ENCODE measurements around the gene KCNK10. TPM values are rescaled to one million over a fixed set of nuclear protein-coding genes. Genes with fewer than 3 reads are reported as not detected.

Gene KCNK10
- total and polyA plus RNA-seq, 2 experiments from 2014 or later: 1.6 to 1.7 TPM

DNA sequence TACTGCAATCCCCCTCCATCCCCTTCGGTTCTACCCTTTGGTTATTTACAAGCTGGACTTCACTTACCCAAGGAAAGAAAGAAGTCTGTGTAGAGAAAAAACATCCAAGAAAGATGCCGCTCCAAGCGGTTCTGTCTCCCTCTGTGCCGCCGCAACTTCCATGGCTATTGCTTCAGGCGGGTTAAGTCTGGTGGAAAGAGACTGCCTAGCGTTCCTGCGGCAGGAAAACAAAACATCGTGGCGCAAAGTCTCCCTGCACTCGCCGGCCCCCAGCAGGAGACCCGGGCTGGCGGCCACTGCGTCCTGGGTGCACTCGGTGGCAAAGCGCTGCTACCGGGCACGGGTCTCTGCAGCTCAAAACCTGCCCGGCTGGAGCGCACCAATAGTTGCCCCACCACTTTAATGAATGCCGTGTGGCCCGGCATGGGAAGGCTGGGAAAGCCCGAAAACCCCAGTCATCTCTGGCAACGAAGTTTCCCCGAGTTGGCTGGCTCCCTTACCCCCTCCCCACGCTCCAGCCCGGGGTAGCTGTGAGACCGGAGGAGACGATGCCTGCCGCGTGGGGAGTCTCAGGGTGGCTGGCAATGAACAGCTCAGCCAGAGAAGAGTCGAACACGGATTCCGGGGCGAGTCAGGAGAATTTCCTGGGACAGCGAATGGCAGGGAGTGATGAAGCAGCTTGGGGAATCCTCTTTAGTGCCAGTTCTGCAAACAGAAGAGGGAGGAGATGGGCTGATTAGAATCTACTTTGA, 3.5 kb upstream of the KCNK10 start:
- no peak for DNase-seq (ENCODE audit: low spot score)
- TF ChIP-seq, protein P1, sequence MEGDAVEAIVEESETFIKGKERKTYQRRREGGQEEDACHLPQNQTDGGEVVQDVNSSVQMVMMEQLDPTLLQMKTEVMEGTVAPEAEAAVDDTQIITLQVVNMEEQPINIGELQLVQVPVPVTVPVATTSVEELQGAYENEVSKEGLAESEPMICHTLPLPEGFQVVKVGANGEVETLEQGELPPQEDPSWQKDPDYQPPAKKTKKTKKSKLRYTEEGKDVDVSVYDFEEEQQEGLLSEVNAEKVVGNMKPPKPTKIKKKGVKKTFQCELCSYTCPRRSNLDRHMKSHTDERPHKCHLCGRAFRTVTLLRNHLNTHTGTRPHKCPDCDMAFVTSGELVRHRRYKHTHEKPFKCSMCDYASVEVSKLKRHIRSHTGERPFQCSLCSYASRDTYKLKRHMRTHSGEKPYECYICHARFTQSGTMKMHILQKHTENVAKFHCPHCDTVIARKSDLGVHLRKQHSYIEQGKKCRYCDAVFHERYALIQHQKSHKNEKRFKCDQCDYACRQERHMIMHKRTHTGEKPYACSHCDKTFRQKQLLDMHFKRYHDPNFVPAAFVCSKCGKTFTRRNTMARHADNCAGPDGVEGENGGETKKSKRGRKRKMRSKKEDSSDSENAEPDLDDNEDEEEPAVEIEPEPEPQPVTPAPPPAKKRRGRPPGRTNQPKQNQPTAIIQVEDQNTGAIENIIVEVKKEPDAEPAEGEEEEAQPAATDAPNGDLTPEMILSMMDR (IDR thresholded peaks at IDR 0.05; ENCODE audit: poor library complexity): no peak
- TF ChIP-seq EZH2 (IDR thresholded peaks at IDR 0.05; ENCODE audit: borderline replicate concordance): peak; percentile 84
- peak overlapping the region; percentile 76 for H3K4me2 ChIP-seq
- H2AFZ ChIP-seq: no peak overlapping the region
- WGBS (ENCODE audit: low lambda C conversion rate, missing lambda C conversion rate): 4% methylated on average over 37 of the region's 37 CpGs
- no peak overlapping the region for H3K4me3 ChIP-seq
- H3K9me2 ChIP-seq (replicated peaks; ENCODE audit: insufficient read depth): no peaks in the 10 kb centered on the region
- no peaks in the 10 kb centered on the region for H3K9me3 ChIP-seq (ENCODE audit: low read depth)
- no peaks in the 10 kb centered on the region for H3K79me2 ChIP-seq
- peaks cover 77% of the 10 kb centered on the region for H3K27me3 ChIP-seq
- peaks cover 10% of the 10 kb centered on the region for H3K4me1 ChIP-seq (ENCODE audit: insufficient read depth)
- no peak overlapping the region for H3K27ac ChIP-seq
- H4K20me1 ChIP-seq (ENCODE audit: insufficient read depth, poor library complexity, severe bottlenecking): no peaks in the 10 kb centered on the region
- H3K36me3 ChIP-seq (replicated peaks; ENCODE audit: insufficient read depth, low read depth): no peaks in the 10 kb centered on the region

DNA sequence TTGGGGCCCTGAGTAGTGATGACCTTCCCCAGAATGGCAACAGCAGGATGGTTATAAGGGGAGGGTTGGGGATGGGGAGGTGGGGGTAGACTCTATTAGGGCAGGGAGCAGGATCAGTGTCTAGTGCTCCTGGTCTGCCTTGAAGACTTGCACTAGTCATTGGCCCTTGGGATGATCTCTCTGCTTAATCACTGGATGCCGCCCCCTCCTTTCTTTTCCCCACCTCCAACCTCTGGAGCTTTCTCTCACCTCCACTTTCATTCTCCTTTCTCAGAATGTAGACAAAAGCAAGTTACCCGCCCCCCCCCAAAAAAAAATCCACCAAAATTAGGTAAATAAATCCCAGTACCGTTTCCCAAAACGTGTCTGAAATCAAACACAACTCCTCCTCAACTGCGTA, 2.8 kb upstream of the KCNK10 start:
- Histone ChIP-seq H3K9me3 (ENCODE audit: low read depth) (no peaks in the 10 kb centered on the region), H2AFZ (no peak overlapping the region), H3K4me1 (ENCODE audit: insufficient read depth) (peaks cover 10% of the 10 kb centered on the region), H4K20me1 (ENCODE audit: insufficient read depth, poor library complexity, severe bottlenecking) (no peaks in the 10 kb centered on the region), H3K4me2 (peak overlapping the region; percentile 76), H3K79me2 (no peaks in the 10 kb centered on the region), H3K27me3 (peaks cover 84% of the 10 kb centered on the region), H3K9me2 (replicated peaks; ENCODE audit: insufficient read depth) (no peaks in the 10 kb centered on the region), H3K27ac (no peak overlapping the region), H3K4me3 (no peak overlapping the region), H3K36me3 (replicated peaks; ENCODE audit: insufficient read depth, low read depth) (no peaks in the 10 kb centered on the region)
- TF ChIP-seq EZH2phosphoT487 (IDR thresholded peaks at IDR 0.05; ENCODE audit: low read depth, severe bottlenecking, unreplicated experiment) (no peak), EZH2 (IDR thresholded peaks at IDR 0.05; ENCODE audit: borderline replicate concordance) (no peak)
- TF ChIP-seq, protein P1 (IDR thresholded peaks at IDR 0.05; ENCODE audit: poor library complexity): no peak
- 26% methylated on average over 5 of the region's 5 CpGs for WGBS (ENCODE audit: low lambda C conversion rate, missing lambda C conversion rate)
- DNase-seq (ENCODE audit: low spot score): no peak

DNA sequence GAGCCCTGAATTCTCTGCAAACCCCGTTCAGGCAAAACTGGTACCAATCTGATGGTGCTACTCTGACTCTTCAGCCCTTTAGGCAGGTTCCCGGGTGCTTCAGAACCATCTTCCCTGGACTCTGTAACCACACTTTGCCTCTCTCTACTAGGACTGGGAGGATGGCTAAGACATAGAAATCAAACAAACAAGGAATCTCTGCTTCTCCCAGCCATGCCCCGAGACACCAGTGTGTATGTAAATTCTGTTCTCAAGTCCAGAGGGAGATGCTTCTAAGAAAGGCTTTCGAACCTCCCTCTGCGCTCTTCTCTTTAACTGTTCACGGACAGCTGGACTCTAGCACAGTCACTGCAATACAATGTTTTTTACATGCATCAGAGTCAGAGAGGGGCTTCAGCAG, 1.9 kb upstream of the KCNK10 start:
- Histone ChIP-seq H3K9me2 (replicated peaks; ENCODE audit: insufficient read depth) (no peaks in the 10 kb centered on the region), H3K4me1 (ENCODE audit: insufficient read depth) (peaks cover 10% of the 10 kb centered on the region), H3K4me3 (no peak overlapping the region), H3K27me3 (peaks cover 93% of the 10 kb centered on the region), H3K9me3 (ENCODE audit: low read depth) (no peaks in the 10 kb centered on the region), H2AFZ (no peak overlapping the region), H3K79me2 (no peaks in the 10 kb centered on the region), H3K4me2 (no peak overlapping the region), H4K20me1 (ENCODE audit: insufficient read depth, poor library complexity, severe bottlenecking) (no peaks in the 10 kb centered on the region), H3K36me3 (replicated peaks; ENCODE audit: insufficient read depth, low read depth) (no peaks in the 10 kb centered on the region), H3K27ac (no peak overlapping the region)
- WGBS (ENCODE audit: low lambda C conversion rate, missing lambda C conversion rate): 74% methylated on average over 6 of the region's 6 CpGs
- DNase-seq (ENCODE audit: low spot score): no peak
- TF ChIP-seq EZH2phosphoT487 (IDR thresholded peaks at IDR 0.05; ENCODE audit: low read depth, severe bottlenecking, unreplicated experiment): no peak
- TF ChIP-seq, protein P1 (IDR thresholded peaks at IDR 0.05; ENCODE audit: poor library complexity): no peak
- TF ChIP-seq EZH2 (IDR thresholded peaks at IDR 0.05; ENCODE audit: borderline replicate concordance): no peak
